ENCODE measurements around the gene TENM4.
A peak's percentile ranks its signal among the peaks of the same experiment; 100 is the strongest.
"Not testable (repeated sequence)": the region's sequence is repeated elsewhere in the genome, so short reads cannot be mapped to it uniquely, and the experiment has no call there.

The TENM4 gene

GRCh38 chr11:78645226-78646202 lies 795.3 kb downstream of the TENM4 start:
- peak; percentile 81 for DNase-seq

GRCh38 chr11:78643676-78644056 lies 797.2 kb downstream of the TENM4 start:
- DNase-seq, result no peak

- no peak for DNase-seq
Observed at GRCh38 chr11:78642979-78643675, 797.7 kb downstream of the TENM4 start.

- DNase-seq, result no peak
Observed at GRCh38 chr11:78641541-78641940, 799.3 kb downstream of the TENM4 start.

- no peak for DNase-seq
Observed at GRCh38 chr11:78638704-78639380, 802.0 kb downstream of the TENM4 start.

GRCh38 chr11:78637527-78637926 lies 803.3 kb downstream of the TENM4 start:
- not testable (repeated sequence) for DNase-seq

GRCh38 chr11:78635814-78636506 lies 804.9 kb downstream of the TENM4 start:
- DNase-seq, result no peak

GRCh38 chr11:78633516-78634310 lies 807.1 kb downstream of the TENM4 start:
- DNase-seq, result no peak

GRCh38 chr11:78630561-78631303 lies 810.1 kb downstream of the TENM4 start:
- no peak for DNase-seq

GRCh38 chr11:78630155-78630554 lies 810.7 kb downstream of the TENM4 start:
- DNase-seq, result no peak

- no peak for DNase-seq
Observed at GRCh38 chr11:78622666-78623065, 818.2 kb downstream of the TENM4 start.

GRCh38 chr11:78620159-78620558 lies 820.7 kb downstream of the TENM4 start:
- no peak for DNase-seq

- no peak for DNase-seq
Observed at GRCh38 chr11:78615724-78616123, 825.1 kb downstream of the TENM4 start.

GRCh38 chr11:78613378-78613813 lies 827.4 kb downstream of the TENM4 start:
- DNase-seq, result no peak

GRCh38 chr11:78612721-78613377 lies 828.0 kb downstream of the TENM4 start:
- DNase-seq, result no peak

GRCh38 chr11:78609321-78609720 lies 831.5 kb downstream of the TENM4 start:
- DNase-seq, result not testable (repeated sequence)

- DNase-seq, result no peak
Observed at GRCh38 chr11:78607696-78608095, 833.1 kb downstream of the TENM4 start.

- no peak for DNase-seq
Observed at GRCh38 chr11:78606667-78607066, 834.2 kb downstream of the TENM4 start.

GRCh38 chr11:78605296-78605695 lies 835.5 kb downstream of the TENM4 start:
- DNase-seq, result no peak

GRCh38 chr11:78603792-78604191 lies 837.0 kb downstream of the TENM4 start:
- no peak for DNase-seq

All from NCI-H774 (cell line).